ENCODE data around the gene THOC7.
A peak's percentile ranks its signal among the peaks of the same experiment; 100 is the strongest.

Gene THOC7

DNA sequence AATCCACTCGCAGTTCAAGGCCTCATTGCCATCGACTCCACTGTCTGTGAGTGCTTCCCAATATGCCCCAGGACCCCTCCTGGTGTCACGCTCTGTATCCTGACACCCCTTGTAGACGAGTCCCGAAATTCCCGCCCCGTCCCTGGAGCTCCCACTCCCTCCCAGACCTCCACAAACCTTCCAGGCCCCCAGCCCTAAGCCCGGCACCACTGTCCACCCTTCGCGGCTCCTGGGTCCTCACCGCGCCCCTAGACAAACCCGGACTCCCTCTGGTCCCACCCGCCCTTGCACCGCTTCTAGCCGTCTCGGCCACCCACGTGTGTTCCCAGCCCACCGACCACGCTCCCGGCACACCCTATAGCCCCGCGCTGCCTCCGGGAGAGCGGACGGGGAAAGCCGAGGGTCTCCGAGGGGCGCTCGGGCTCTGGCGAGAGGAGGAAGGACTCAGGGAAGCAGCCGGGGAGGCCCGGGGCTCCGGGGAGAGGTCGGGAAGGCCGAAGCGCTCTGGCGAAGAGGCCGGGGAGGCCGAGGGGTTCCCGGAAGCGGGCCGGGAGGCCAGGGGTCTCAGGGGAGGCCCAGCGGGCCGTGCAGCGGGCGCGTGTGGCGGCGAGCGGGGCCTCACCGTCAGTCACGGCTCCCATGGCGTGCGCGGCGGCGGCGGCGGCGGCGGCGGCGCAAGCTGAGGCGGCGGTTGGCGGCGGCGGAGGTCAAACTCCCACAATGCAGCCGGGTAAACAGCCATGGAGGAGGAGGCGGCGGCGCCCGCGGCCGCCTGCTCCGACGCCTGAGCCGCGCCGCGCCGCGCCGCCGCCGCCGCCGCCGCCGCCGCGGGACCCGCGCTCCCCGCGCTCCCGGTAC, at the start of gene THOC7, which contains the start of gene ATXN7:
Gene THOC7, minus strand, starts transcription at position 656 of the 858 bp plus-strand sequence. Its CDS starts 15 bp downstream, at position 641.
Gene ATXN7, plus strand, starts transcription at position 718 of the 858 bp plus-strand sequence. CDS start 48,732 bp downstream, outside the sequence.
- no peaks in the 10 kb centered on the region for H3K27me3 ChIP-seq (ENCODE audit: control insufficient read depth, insufficient read depth, low read length)
- no peaks in the 10 kb centered on the region for H3K36me3 ChIP-seq (ENCODE audit: control insufficient read depth, insufficient read depth, low read length)
- no peaks in the 10 kb centered on the region for H3K9me3 ChIP-seq (ENCODE audit: control insufficient read depth, insufficient read depth, low read length)
- H3K27ac ChIP-seq (ENCODE audit: low read length): no peak within 1 kb of the TSS
- H3K4me1 ChIP-seq (ENCODE audit: control insufficient read depth, insufficient read depth, low read length): peaks cover 4% of the 10 kb centered on the region; the same call in 1 of the 2 replicates
- H3K4me3 ChIP-seq (ENCODE audit: low read length): peak within 1 kb of the TSS; percentile 94
- no peak for DNase-seq (ENCODE audit: low read depth, low spot score)
- no CpG with 5 or more reads among the region's 98 CpGs for WGBS (ENCODE audit: insufficient coverage, insufficient read length)

- H3K27ac ChIP-seq (ENCODE audit: low read length): no peak overlapping the region
- H3K4me1 ChIP-seq (ENCODE audit: control insufficient read depth, insufficient read depth, low read length): no peaks in the 10 kb centered on the region
- no peak for DNase-seq (ENCODE audit: low read depth, low spot score)
- H3K4me3 ChIP-seq (ENCODE audit: low read length): peak overlapping the region; percentile 75
- H3K36me3 ChIP-seq (ENCODE audit: control insufficient read depth, insufficient read depth, low read length): no peaks in the 10 kb centered on the region
- H3K9me3 ChIP-seq (ENCODE audit: control insufficient read depth, insufficient read depth, low read length): no peaks in the 10 kb centered on the region
- no CpG with 5 or more reads among the region's 46 CpGs for WGBS (ENCODE audit: insufficient coverage, insufficient read length)
- no peaks in the 10 kb centered on the region for H3K27me3 ChIP-seq (ENCODE audit: control insufficient read depth, insufficient read depth, low read length)
Measured at GRCh38 chr3:63912768-63913588, 49.4 kb upstream of the THOC7 start.

GRCh38 chr3:63911873-63912767, 48.5 kb upstream of the THOC7 start, which contains the start of gene SCAANT1:
Gene SCAANT1, minus strand, starts transcription at chr3:63912383.
- no peaks in the 10 kb centered on the region for H3K9me3 ChIP-seq (ENCODE audit: control insufficient read depth, insufficient read depth, low read length)
- no peaks in the 10 kb centered on the region for H3K36me3 ChIP-seq (ENCODE audit: control insufficient read depth, insufficient read depth, low read length)
- no peak within 1 kb of the TSS for H3K27ac ChIP-seq (ENCODE audit: low read length)
- H3K27me3 ChIP-seq (ENCODE audit: control insufficient read depth, insufficient read depth, low read length): no peaks in the 10 kb centered on the region
- no peaks in the 10 kb centered on the region for H3K4me1 ChIP-seq (ENCODE audit: control insufficient read depth, insufficient read depth, low read length)
- peak within 1 kb of the TSS; percentile 75 for H3K4me3 ChIP-seq (ENCODE audit: low read length)
- DNase-seq (ENCODE audit: low read depth, low spot score): no peak
- WGBS (ENCODE audit: insufficient coverage, insufficient read length): no CpG with 5 or more reads among the region's 115 CpGs

DNA sequence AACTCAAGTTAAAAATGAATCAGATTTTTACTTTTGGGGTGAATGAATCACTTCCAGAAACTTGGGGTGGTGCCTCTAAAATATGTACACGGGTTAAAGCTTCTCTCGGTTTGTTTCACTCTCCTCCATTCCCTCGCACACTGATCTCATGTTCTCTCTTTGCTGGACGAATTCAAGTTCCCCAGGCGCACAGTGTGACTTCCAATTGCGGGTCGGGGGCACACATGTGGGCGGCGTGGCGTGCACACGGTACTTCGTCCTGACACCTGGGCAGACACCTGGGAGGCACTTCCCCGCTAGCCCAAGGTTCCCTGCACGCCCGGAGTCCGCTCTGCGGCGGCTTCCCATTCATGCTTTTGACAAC, 47.9 kb upstream of the THOC7 start:
- Histone ChIP-seq H3K27me3 (ENCODE audit: control insufficient read depth, insufficient read depth, low read length) (no peaks in the 10 kb centered on the region), H3K36me3 (ENCODE audit: control insufficient read depth, insufficient read depth, low read length) (no peaks in the 10 kb centered on the region), H3K27ac (ENCODE audit: low read length) (no peak overlapping the region), H3K9me3 (ENCODE audit: control insufficient read depth, insufficient read depth, low read length) (no peaks in the 10 kb centered on the region), H3K4me3 (ENCODE audit: low read length) (peak overlapping the region; percentile 75; the same call in 1 of the 2 replicates), H3K4me1 (ENCODE audit: control insufficient read depth, insufficient read depth, low read length) (no peaks in the 10 kb centered on the region)
- WGBS (ENCODE audit: insufficient coverage, insufficient read length): no CpG with 5 or more reads among the region's 18 CpGs
- no peak for DNase-seq (ENCODE audit: low read depth, low spot score)

DNA sequence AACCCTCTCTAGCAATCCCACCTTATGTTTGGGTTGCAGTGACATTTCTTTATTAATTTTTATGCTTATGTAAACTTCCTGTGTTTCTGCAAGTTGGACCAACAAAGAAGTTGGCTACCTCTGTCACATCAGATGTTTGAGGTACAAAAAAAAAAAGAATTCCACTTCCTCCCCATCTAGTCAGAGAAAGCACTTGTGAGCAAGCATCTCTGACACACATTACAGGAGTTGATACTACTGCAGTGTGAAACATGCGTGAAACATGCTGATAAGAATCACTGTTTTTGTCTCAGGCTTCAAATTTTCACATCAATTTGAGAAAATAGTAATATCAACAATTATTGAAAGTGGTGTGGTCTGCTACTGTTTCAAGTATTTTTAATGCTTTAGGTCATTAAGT, 47.3 kb upstream of the THOC7 start:
- Histone ChIP-seq H3K4me1 (ENCODE audit: control insufficient read depth, insufficient read depth, low read length) (no peaks in the 10 kb centered on the region), H3K9me3 (ENCODE audit: control insufficient read depth, insufficient read depth, low read length) (no peaks in the 10 kb centered on the region), H3K27ac (ENCODE audit: low read length) (no peak overlapping the region), H3K27me3 (ENCODE audit: control insufficient read depth, insufficient read depth, low read length) (no peaks in the 10 kb centered on the region), H3K36me3 (ENCODE audit: control insufficient read depth, insufficient read depth, low read length) (no peaks in the 10 kb centered on the region), H3K4me3 (ENCODE audit: low read length) (no peak overlapping the region)
- DNase-seq (ENCODE audit: low read depth, low spot score): no peak
- no CpG with 5 or more reads among the region's 1 CpG for WGBS (ENCODE audit: insufficient coverage, insufficient read length)

DNA sequence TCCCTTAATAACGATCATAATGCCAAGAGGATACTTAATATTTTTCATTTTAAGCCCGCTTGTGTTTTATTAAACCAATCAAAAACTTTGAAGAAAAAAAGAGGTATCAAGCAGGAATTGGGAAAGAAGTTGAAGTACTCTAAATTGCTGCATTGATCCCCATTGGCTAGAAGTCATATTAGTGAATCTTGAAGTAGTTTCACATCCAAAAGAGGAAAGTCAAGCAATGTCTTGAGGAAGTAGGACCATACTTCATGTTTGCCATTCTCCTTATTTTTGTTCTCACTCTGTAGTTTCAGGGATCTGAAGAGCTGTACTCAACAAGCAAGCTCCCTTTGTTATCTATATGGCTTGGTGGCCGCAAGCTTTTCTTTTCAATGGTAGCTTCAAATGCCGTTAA, 46.4 kb upstream of the THOC7 start:
- Histone ChIP-seq H3K27me3 (ENCODE audit: control insufficient read depth, insufficient read depth, low read length) (no peaks in the 10 kb centered on the region), H3K27ac (ENCODE audit: low read length) (no peak overlapping the region), H3K4me1 (ENCODE audit: control insufficient read depth, insufficient read depth, low read length) (no peaks in the 10 kb centered on the region), H3K36me3 (ENCODE audit: control insufficient read depth, insufficient read depth, low read length) (no peaks in the 10 kb centered on the region), H3K9me3 (ENCODE audit: control insufficient read depth, insufficient read depth, low read length) (no peaks in the 10 kb centered on the region), H3K4me3 (ENCODE audit: low read length) (no peak overlapping the region)
- no peak for DNase-seq (ENCODE audit: low read depth, low spot score)
- no CpG with 5 or more reads among the region's 4 CpGs for WGBS (ENCODE audit: insufficient coverage, insufficient read length)

DNA sequence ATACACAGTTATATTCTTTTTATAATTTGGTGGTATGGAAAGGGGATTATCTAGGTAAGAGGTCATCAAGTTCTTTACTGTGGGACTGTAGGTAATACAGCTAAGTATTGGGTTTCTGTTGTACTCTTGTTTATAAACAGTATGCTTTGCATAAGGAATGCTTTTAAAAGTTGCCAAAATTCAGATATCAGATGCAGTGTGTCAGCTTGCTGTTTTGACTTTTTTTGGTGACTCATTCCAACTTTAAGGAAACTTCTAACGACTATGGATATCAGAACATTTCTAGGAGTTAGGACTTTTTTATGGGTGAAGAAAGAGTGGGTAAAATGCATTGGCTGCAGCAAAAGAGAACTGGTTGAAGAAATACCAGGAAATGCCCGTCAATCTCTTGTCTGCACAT, 45.8 kb upstream of the THOC7 start:
- H3K36me3 ChIP-seq (ENCODE audit: control insufficient read depth, insufficient read depth, low read length): no peaks in the 10 kb centered on the region
- H3K27ac ChIP-seq (ENCODE audit: low read length): no peak overlapping the region
- DNase-seq (ENCODE audit: low read depth, low spot score): no peak
- WGBS (ENCODE audit: insufficient coverage, insufficient read length): no CpG with 5 or more reads among the region's 2 CpGs
- no peaks in the 10 kb centered on the region for H3K9me3 ChIP-seq (ENCODE audit: control insufficient read depth, insufficient read depth, low read length)
- no peak overlapping the region for H3K4me3 ChIP-seq (ENCODE audit: low read length)
- H3K27me3 ChIP-seq (ENCODE audit: control insufficient read depth, insufficient read depth, low read length): no peaks in the 10 kb centered on the region
- no peaks in the 10 kb centered on the region for H3K4me1 ChIP-seq (ENCODE audit: control insufficient read depth, insufficient read depth, low read length)

GRCh38 chr3:63908776-63909175, 45.2 kb upstream of the THOC7 start:
- Histone ChIP-seq H3K4me3 (ENCODE audit: low read length) (no peak overlapping the region), H3K4me1 (ENCODE audit: control insufficient read depth, insufficient read depth, low read length) (no peaks in the 10 kb centered on the region), H3K27me3 (ENCODE audit: control insufficient read depth, insufficient read depth, low read length) (no peaks in the 10 kb centered on the region), H3K9me3 (ENCODE audit: control insufficient read depth, insufficient read depth, low read length) (no peaks in the 10 kb centered on the region), H3K36me3 (ENCODE audit: control insufficient read depth, insufficient read depth, low read length) (no peaks in the 10 kb centered on the region), H3K27ac (ENCODE audit: low read length) (no peak overlapping the region)
- no peak for DNase-seq (ENCODE audit: low read depth, low spot score)
- WGBS (ENCODE audit: insufficient coverage, insufficient read length): no CpG with 5 or more reads among the region's 1 CpG

- H3K27me3 ChIP-seq (ENCODE audit: control insufficient read depth, insufficient read depth, low read length): no peaks in the 10 kb centered on the region
- H3K36me3 ChIP-seq (ENCODE audit: control insufficient read depth, insufficient read depth, low read length): no peaks in the 10 kb centered on the region
- no peak overlapping the region for H3K27ac ChIP-seq (ENCODE audit: low read length)
- no peaks in the 10 kb centered on the region for H3K4me1 ChIP-seq (ENCODE audit: control insufficient read depth, insufficient read depth, low read length)
- H3K9me3 ChIP-seq (ENCODE audit: control insufficient read depth, insufficient read depth, low read length): no peaks in the 10 kb centered on the region
- no peak overlapping the region for H3K4me3 ChIP-seq (ENCODE audit: low read length)
- no CpG with 5 or more reads among the region's 2 CpGs for WGBS (ENCODE audit: insufficient coverage, insufficient read length)
- no peak for DNase-seq (ENCODE audit: low read depth, low spot score)
Measured at GRCh38 chr3:63908081-63908736, 44.6 kb upstream of the THOC7 start.

Data from iPS DF 6.9 (cell line).